Endothelial cell (in vitro differentiated cells): ENCODE measurements around the gene RASA3. TPM values are rescaled to one million over a fixed set of nuclear protein-coding genes. Genes with fewer than 3 reads are reported as not detected.

Source experiments
- DNase-seq: peaks from one replicate; pipeline ENCODE4 v3.0.0; 2021; ENCODE audit warnings: low spot score
- H3K27ac Mint-ChIP-seq: one replicate; pipeline ENCODE4 v1.8.0; 2021; ENCODE audit warnings: mixed read lengths, inconsistent platforms; ENCODE audit not compliant: unreplicated experiment
- H3K27me3 Mint-ChIP-seq: one replicate; pipeline ENCODE4 v1.8.0; 2021; ENCODE audit warnings: mild to moderate bottlenecking, moderate library complexity, mixed read lengths, inconsistent platforms; ENCODE audit not compliant: unreplicated experiment
- H3K36me3 Mint-ChIP-seq: one replicate; pipeline ENCODE4 v1.8.0; 2021; ENCODE audit warnings: mild to moderate bottlenecking, low read depth, mixed read lengths, inconsistent platforms; ENCODE audit not compliant: unreplicated experiment
- H3K4me1 Mint-ChIP-seq: one replicate; pipeline ENCODE4 v1.8.0; 2021; ENCODE audit warnings: mild to moderate bottlenecking, mixed read lengths, inconsistent platforms; ENCODE audit not compliant: unreplicated experiment
- H3K4me3 Mint-ChIP-seq: one replicate; pipeline ENCODE4 v1.8.0; 2021; ENCODE audit warnings: mild to moderate bottlenecking, mixed read lengths, inconsistent platforms; ENCODE audit not compliant: unreplicated experiment
- H3K9me3 Mint-ChIP-seq: one replicate; pipeline ENCODE4 v1.8.0; 2021; ENCODE audit warnings: mixed read lengths, inconsistent platforms; ENCODE audit not compliant: unreplicated experiment
- total RNA-seq: library from RNA; stranded (reverse); fragmentation: NEBNext Ultra II Directional; extraction: Animal tissue kit (Norgen Biotek cat#: 25700); gene quantifications from one replicate; pipeline ENCODE4 v1.2.1, GENCODE V29; 2021; ENCODE audit not compliant: unreplicated experiment
- TF ChIP-seq, protein P1 (sequence below): fragments of 200-600 bp; sonication (generic); IDR thresholded peaks from one replicate; pipeline ENCODE4 v1.5.0; 2021; ENCODE audit warnings: antibody characterized with exemption; ENCODE audit not compliant: unreplicated experiment

Gene RASA3
- total RNA-seq, 1 donor from 2014 or later = 34.0 TPM

DNA sequence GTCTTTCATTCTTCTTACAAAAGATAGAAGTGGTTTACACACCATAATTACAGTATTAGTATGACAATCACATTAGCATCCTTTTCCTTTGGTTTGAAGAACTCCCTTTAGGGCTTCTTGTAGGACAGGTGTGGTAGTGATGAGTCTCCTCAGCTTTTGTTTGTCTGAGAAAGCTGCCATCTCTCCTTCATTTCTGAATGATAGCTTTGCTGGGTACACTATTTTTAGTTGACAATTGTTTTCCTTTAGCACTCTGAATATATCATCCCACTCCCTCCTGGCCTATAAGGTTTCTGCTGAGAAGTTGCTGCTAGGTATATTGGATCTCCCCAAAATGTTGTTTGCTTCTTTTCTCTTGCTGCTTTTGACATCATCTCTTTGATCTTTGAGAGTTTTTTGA is 39.3 kb downstream of the RASA3 start:
- no peak overlapping the region for H3K4me3 Mint-ChIP-seq
- H3K27me3 Mint-ChIP-seq = peaks cover 21% of the 10 kb centered on the region
- DNase-seq = no peak
- TF ChIP-seq, protein P1, sequence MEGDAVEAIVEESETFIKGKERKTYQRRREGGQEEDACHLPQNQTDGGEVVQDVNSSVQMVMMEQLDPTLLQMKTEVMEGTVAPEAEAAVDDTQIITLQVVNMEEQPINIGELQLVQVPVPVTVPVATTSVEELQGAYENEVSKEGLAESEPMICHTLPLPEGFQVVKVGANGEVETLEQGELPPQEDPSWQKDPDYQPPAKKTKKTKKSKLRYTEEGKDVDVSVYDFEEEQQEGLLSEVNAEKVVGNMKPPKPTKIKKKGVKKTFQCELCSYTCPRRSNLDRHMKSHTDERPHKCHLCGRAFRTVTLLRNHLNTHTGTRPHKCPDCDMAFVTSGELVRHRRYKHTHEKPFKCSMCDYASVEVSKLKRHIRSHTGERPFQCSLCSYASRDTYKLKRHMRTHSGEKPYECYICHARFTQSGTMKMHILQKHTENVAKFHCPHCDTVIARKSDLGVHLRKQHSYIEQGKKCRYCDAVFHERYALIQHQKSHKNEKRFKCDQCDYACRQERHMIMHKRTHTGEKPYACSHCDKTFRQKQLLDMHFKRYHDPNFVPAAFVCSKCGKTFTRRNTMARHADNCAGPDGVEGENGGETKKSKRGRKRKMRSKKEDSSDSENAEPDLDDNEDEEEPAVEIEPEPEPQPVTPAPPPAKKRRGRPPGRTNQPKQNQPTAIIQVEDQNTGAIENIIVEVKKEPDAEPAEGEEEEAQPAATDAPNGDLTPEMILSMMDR = no peak
- no peaks in the 10 kb centered on the region for H3K9me3 Mint-ChIP-seq
- no peak overlapping the region for H3K27ac Mint-ChIP-seq
- H3K4me1 Mint-ChIP-seq = peaks cover 11% of the 10 kb centered on the region
- peaks cover 25% of the 10 kb centered on the region for H3K36me3 Mint-ChIP-seq

DNA sequence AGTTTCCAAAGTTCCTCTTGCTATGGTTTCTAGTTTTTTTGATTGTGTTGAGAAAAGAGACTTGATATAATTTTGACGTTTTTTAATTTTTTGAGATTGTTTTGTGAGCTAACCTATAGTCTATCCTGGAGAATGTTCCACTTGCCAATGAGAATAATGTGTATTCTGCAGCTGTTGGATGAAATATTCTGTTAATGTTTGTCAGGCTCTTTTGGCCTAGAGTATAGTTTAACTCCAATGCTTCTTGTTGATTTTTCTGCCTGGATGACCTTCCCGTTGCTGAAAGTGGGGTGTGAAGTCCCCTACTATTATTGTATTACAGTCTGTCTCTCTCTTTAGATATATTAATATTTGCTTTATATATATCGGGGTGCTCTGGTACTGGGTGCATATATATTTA is 40.0 kb downstream of the RASA3 start:
- Mint-ChIP-seq H3K27me3 (peaks cover 20% of the 10 kb centered on the region), H3K27ac (no peak overlapping the region)
- no peak for DNase-seq

DNA sequence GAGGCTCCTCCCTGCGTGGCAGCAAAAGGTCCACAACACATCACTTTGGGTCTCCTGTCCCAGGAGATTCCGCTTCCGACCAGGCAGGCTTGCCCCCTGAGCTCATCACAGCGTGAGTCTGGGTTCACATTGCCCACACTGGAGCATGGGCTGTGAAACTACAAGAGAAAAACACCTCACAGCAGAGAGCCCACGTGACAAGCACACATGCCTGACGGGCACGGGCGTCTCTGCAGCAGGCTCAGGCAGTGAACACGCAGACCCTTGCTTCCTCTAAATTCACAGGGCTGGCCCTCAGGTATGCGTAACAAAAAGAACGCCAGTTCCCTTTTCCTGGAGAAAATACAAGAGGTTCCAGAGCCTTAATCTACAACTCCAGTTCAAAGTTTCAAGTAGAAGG is 41.9 kb downstream of the RASA3 start:
- peaks cover 21% of the 10 kb centered on the region for H3K36me3 Mint-ChIP-seq
- H3K27me3 Mint-ChIP-seq = peaks cover 13% of the 10 kb centered on the region
- peaks cover 8% of the 10 kb centered on the region for H3K4me1 Mint-ChIP-seq
- no peak overlapping the region for H3K27ac Mint-ChIP-seq
- no peak overlapping the region for H3K4me3 Mint-ChIP-seq
- no peaks in the 10 kb centered on the region for H3K9me3 Mint-ChIP-seq
- DNase-seq = no peak
- TF ChIP-seq, protein P1 = no peak

More for the DNA sequence above, 40.0 kb downstream of the RASA3 start:
- Mint-ChIP-seq H3K36me3 (peaks cover 24% of the 10 kb centered on the region), H3K4me1 (peaks cover 11% of the 10 kb centered on the region), H3K9me3 (no peaks in the 10 kb centered on the region), H3K4me3 (no peak overlapping the region)
- TF ChIP-seq, protein P1 = no peak

DNA sequence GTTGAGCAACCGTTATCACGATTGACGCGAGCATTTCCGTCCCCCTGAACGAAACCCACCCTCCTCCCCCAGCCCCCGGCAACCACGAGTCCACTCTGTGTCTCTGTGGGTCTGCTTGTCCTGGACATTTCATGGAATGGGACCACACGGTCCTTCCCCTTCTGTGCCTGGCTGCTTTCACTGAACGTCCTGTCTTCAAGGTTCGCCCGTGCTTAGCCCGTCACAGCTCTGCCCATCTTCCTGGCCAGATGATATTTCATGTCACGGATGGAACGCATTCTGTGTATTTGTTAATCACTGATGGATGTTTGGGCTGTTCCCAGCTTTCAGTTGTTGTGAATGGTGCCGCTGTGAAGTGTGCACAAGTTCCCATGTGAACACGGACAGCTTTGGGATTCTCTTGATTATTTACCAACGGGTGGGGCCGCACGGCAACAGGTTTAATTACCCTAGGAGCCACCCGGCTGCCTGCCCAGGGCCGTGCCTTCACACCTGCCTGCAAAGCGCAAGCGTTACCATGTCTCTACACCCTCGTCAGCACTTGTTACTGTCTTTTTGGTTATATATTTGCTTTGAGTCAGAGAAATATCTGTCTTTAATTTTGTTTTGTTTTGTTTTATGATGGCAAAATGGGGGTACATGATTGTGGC is 42.5 kb downstream of the RASA3 start:
- no peak overlapping the region for H3K27ac Mint-ChIP-seq
- H3K4me3 Mint-ChIP-seq = no peak overlapping the region
- no peaks in the 10 kb centered on the region for H3K9me3 Mint-ChIP-seq
- H3K4me1 Mint-ChIP-seq = peaks cover 8% of the 10 kb centered on the region
- H3K36me3 Mint-ChIP-seq = peaks cover 21% of the 10 kb centered on the region
- no peak for DNase-seq
- H3K27me3 Mint-ChIP-seq = peaks cover 13% of the 10 kb centered on the region
- TF ChIP-seq, protein P1 = no peak

DNA sequence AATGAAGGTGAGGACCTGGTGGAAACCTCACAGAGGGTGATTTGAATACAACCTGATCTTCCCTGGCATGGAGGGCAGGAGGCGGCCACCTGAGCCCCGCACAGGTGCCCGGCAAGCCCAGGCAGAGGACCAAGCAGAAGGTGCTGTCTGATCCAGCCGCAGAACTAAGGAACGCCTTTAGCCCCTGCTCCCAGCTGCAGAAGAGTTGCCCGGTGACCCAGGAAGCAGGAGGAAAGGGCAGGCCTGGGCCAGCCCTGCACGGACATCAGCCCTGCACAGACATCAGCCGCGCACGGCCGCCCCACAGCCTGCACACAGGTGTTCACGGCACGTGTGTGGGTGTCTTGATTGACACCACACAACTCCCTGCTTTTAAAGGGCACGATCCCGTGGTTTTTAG is 43.1 kb downstream of the RASA3 start:
- no peak overlapping the region for H3K27ac Mint-ChIP-seq
- no peaks in the 10 kb centered on the region for H3K9me3 Mint-ChIP-seq
- DNase-seq = no peak
- TF ChIP-seq, protein P1 = no peak
- H3K27me3 Mint-ChIP-seq = peaks cover 13% of the 10 kb centered on the region
- H3K4me3 Mint-ChIP-seq = no peak overlapping the region
- peaks cover 21% of the 10 kb centered on the region for H3K36me3 Mint-ChIP-seq
- H3K4me1 Mint-ChIP-seq = peaks cover 8% of the 10 kb centered on the region
